ENCODE data around the gene FLNB. TPM values are rescaled to one million over a fixed set of nuclear protein-coding genes. Genes with fewer than 3 reads are reported as not detected.

Gene FLNB
- polyA plus RNA-seq, 4 donors: 137 to 335 (median 205) TPM

GRCh38 chr3:58073301-58074108, 65.3 kb downstream of the FLNB start:
- Histone ChIP-seq H3K4me1 (ENCODE audit: control insufficient read depth in 3 of 3, insufficient read depth in 2 of 3, low read depth in 1 of 3, low read length in 2 of 3) (peaks cover 0 to 46% (median 7%) of the 10 kb centered on the region in 3 donors), H3K36me3 (ENCODE audit: control insufficient read depth in 3 of 3, insufficient read depth in 2 of 3, low read depth in 1 of 3, low read length in 3 of 3) (peaks cover 4 to 27% (median 4%) of the 10 kb centered on the region in 3 donors), H3K9me3 (ENCODE audit: control insufficient read depth in 2 of 2, insufficient read depth in 1 of 2, low read depth in 1 of 2, low read length in 1 of 2) (no peaks in the 10 kb centered on the region), H3K4me3 (ENCODE audit: low read depth in 1 of 3, low read length in 3 of 3) (no peak overlapping the region), H3K27me3 (ENCODE audit: control insufficient read depth in 3 of 3, insufficient read depth in 3 of 3, low read length in 3 of 3) (no peaks in the 10 kb centered on the region), H3K27ac (ENCODE audit: low read depth in 1 of 3, low read length in 2 of 3) (peak overlapping the region in 2 of 3 donors; percentile 14 to 25)
- FAIRE-seq (no peak), DNase-seq (no peak)
- WGBS, 3 donors: 72 to 79% (median 77%) methylated on average over 8 of the region's 8 CpGs

GRCh38 chr3:58074116-58074715, 66.0 kb downstream of the FLNB start:
- no peaks in the 10 kb centered on the region for H3K9me3 ChIP-seq (ENCODE audit: control insufficient read depth in 2 of 2, insufficient read depth in 1 of 2, low read depth in 1 of 2, low read length in 1 of 2)
- WGBS, 3 donors: 66 to 75% (median 74%) methylated on average over 5 of the region's 5 CpGs
- FAIRE-seq: no peak
- H3K4me1 ChIP-seq (ENCODE audit: control insufficient read depth in 3 of 3, insufficient read depth in 2 of 3, low read depth in 1 of 3, low read length in 2 of 3): peaks cover 0 to 39% (median 5%) of the 10 kb centered on the region in 3 donors
- no peaks in the 10 kb centered on the region for H3K27me3 ChIP-seq (ENCODE audit: control insufficient read depth in 3 of 3, insufficient read depth in 3 of 3, low read length in 3 of 3)
- H3K36me3 ChIP-seq (ENCODE audit: control insufficient read depth in 3 of 3, insufficient read depth in 2 of 3, low read depth in 1 of 3, low read length in 3 of 3): peaks cover 5 to 31% (median 7%) of the 10 kb centered on the region in 3 donors
- H3K27ac ChIP-seq (ENCODE audit: low read depth in 1 of 3, low read length in 2 of 3): peak overlapping the region in 2 of 3 donors; percentile 14 to 25
- H3K4me3 ChIP-seq (ENCODE audit: low read depth in 1 of 3, low read length in 3 of 3): no peak overlapping the region
- DNase-seq: no peak

- H3K4me1 ChIP-seq (ENCODE audit: control insufficient read depth in 3 of 3, insufficient read depth in 2 of 3, low read depth in 1 of 3, low read length in 2 of 3): peaks cover 0 to 36% (median 5%) of the 10 kb centered on the region in 3 donors
Measured at GRCh38 chr3:58074997-58075396, 66.8 kb downstream of the FLNB start.

GRCh38 chr3:58077596-58078285, 69.5 kb downstream of the FLNB start:
- DNase-seq (no peak), FAIRE-seq (no peak)
- Histone ChIP-seq H3K4me3 (ENCODE audit: low read depth in 1 of 3, low read length in 3 of 3) (no peak overlapping the region), H3K27me3 (ENCODE audit: control insufficient read depth in 3 of 3, insufficient read depth in 3 of 3, low read length in 3 of 3) (no peaks in the 10 kb centered on the region), H3K36me3 (ENCODE audit: control insufficient read depth in 3 of 3, insufficient read depth in 2 of 3, low read depth in 1 of 3, low read length in 3 of 3) (peaks cover 7 to 41% (median 16%) of the 10 kb centered on the region in 3 donors), H3K4me1 (ENCODE audit: control insufficient read depth in 3 of 3, insufficient read depth in 2 of 3, low read depth in 1 of 3, low read length in 2 of 3) (peaks cover 0 to 19% (median 5%) of the 10 kb centered on the region in 3 donors), H3K27ac (ENCODE audit: low read depth in 1 of 3, low read length in 2 of 3) (no peak overlapping the region), H3K9me3 (ENCODE audit: control insufficient read depth in 2 of 2, insufficient read depth in 1 of 2, low read depth in 1 of 2, low read length in 1 of 2) (no peaks in the 10 kb centered on the region)

More at GRCh38 chr3:58074997-58075396, 66.8 kb downstream of the FLNB start:
- Histone ChIP-seq H3K9me3 (ENCODE audit: control insufficient read depth in 2 of 2, insufficient read depth in 1 of 2, low read depth in 1 of 2, low read length in 1 of 2) (no peaks in the 10 kb centered on the region), H3K27ac (ENCODE audit: low read depth in 1 of 3, low read length in 2 of 3) (no peak overlapping the region), H3K4me3 (ENCODE audit: low read depth in 1 of 3, low read length in 3 of 3) (no peak overlapping the region), H3K36me3 (ENCODE audit: control insufficient read depth in 3 of 3, insufficient read depth in 2 of 3, low read depth in 1 of 3, low read length in 3 of 3) (peaks cover 5 to 30% (median 10%) of the 10 kb centered on the region in 3 donors), H3K27me3 (ENCODE audit: control insufficient read depth in 3 of 3, insufficient read depth in 3 of 3, low read length in 3 of 3) (no peaks in the 10 kb centered on the region)
- FAIRE-seq (no peak), DNase-seq (no peak)
- WGBS, 3 donors: 44 to 64% (median 49%) methylated on average over 2 of the region's 2 CpGs

- DNase-seq (no peak), FAIRE-seq (no peak)
- Histone ChIP-seq H3K4me1 (ENCODE audit: control insufficient read depth in 3 of 3, insufficient read depth in 2 of 3, low read depth in 1 of 3, low read length in 2 of 3) (peaks cover 0 to 12% (median 5%) of the 10 kb centered on the region in 3 donors), H3K36me3 (ENCODE audit: control insufficient read depth in 3 of 3, insufficient read depth in 2 of 3, low read depth in 1 of 3, low read length in 3 of 3) (peaks cover 7 to 42% (median 16%) of the 10 kb centered on the region in 3 donors), H3K27me3 (ENCODE audit: control insufficient read depth in 3 of 3, insufficient read depth in 3 of 3, low read length in 3 of 3) (no peaks in the 10 kb centered on the region), H3K4me3 (ENCODE audit: low read depth in 1 of 3, low read length in 3 of 3) (no peak overlapping the region), H3K9me3 (ENCODE audit: control insufficient read depth in 2 of 2, insufficient read depth in 1 of 2, low read depth in 1 of 2, low read length in 1 of 2) (no peaks in the 10 kb centered on the region), H3K27ac (ENCODE audit: low read depth in 1 of 3, low read length in 2 of 3) (no peak overlapping the region)
- WGBS, 3 donors: 88 to 94% (median 89%) methylated on average over 4 of the region's 4 CpGs
Measured at GRCh38 chr3:58078610-58079009, 70.4 kb downstream of the FLNB start.

GRCh38 chr3:58079773-58080172, 71.6 kb downstream of the FLNB start:
- peaks cover 7 to 44% (median 18%) of the 10 kb centered on the region in 3 donors for H3K36me3 ChIP-seq (ENCODE audit: control insufficient read depth in 3 of 3, insufficient read depth in 2 of 3, low read depth in 1 of 3, low read length in 3 of 3)
- no peak for FAIRE-seq

GRCh38 chr3:58082047-58082446, 73.8 kb downstream of the FLNB start:
- WGBS, 3 donors: 43 to 84% (median 83%) methylated on average over 7 of the region's 7 CpGs

More at GRCh38 chr3:58079773-58080172, 71.6 kb downstream of the FLNB start:
- Histone ChIP-seq H3K27ac (ENCODE audit: low read depth in 1 of 3, low read length in 2 of 3) (no peak overlapping the region), H3K27me3 (ENCODE audit: control insufficient read depth in 3 of 3, insufficient read depth in 3 of 3, low read length in 3 of 3) (no peaks in the 10 kb centered on the region), H3K4me3 (ENCODE audit: low read depth in 1 of 3, low read length in 3 of 3) (no peak overlapping the region), H3K4me1 (ENCODE audit: control insufficient read depth in 3 of 3, insufficient read depth in 2 of 3, low read depth in 1 of 3, low read length in 2 of 3) (peaks cover 0 to 2% (median 0%) of the 10 kb centered on the region in 3 donors), H3K9me3 (ENCODE audit: control insufficient read depth in 2 of 2, insufficient read depth in 1 of 2, low read depth in 1 of 2, low read length in 1 of 2) (no peaks in the 10 kb centered on the region)
- no peak for DNase-seq
- WGBS, 3 donors: 90 to 96% (median 90%) methylated on average over 9 of the region's 9 CpGs

GRCh38 chr3:58084166-58084565, 75.9 kb downstream of the FLNB start:
- 62 to 72% (median 70%) methylated on average over 3 to 4 of the region's 4 CpGs for WGBS, 3 donors
- Histone ChIP-seq H3K4me1 (ENCODE audit: control insufficient read depth in 3 of 3, insufficient read depth in 2 of 3, low read depth in 1 of 3, low read length in 2 of 3) (peaks cover 0 to 6% (median 0%) of the 10 kb centered on the region in 3 donors), H3K27me3 (ENCODE audit: control insufficient read depth in 3 of 3, insufficient read depth in 3 of 3, low read length in 3 of 3) (no peaks in the 10 kb centered on the region), H3K27ac (ENCODE audit: low read depth in 1 of 3, low read length in 2 of 3) (no peak overlapping the region), H3K9me3 (ENCODE audit: control insufficient read depth in 2 of 2, insufficient read depth in 1 of 2, low read depth in 1 of 2, low read length in 1 of 2) (no peaks in the 10 kb centered on the region), H3K36me3 (ENCODE audit: control insufficient read depth in 3 of 3, insufficient read depth in 2 of 3, low read depth in 1 of 3, low read length in 3 of 3) (peaks cover 2 to 53% (median 17%) of the 10 kb centered on the region in 3 donors), H3K4me3 (ENCODE audit: low read depth in 1 of 3, low read length in 3 of 3) (no peak overlapping the region)
- DNase-seq (no peak), FAIRE-seq (no peak)

More at GRCh38 chr3:58082047-58082446, 73.8 kb downstream of the FLNB start:
- H3K4me3 ChIP-seq (ENCODE audit: low read depth in 1 of 3, low read length in 3 of 3): no peak overlapping the region
- H3K36me3 ChIP-seq (ENCODE audit: control insufficient read depth in 3 of 3, insufficient read depth in 2 of 3, low read depth in 1 of 3, low read length in 3 of 3): peaks cover 7 to 45% (median 20%) of the 10 kb centered on the region in 3 donors
- H3K9me3 ChIP-seq (ENCODE audit: control insufficient read depth in 2 of 2, insufficient read depth in 1 of 2, low read depth in 1 of 2, low read length in 1 of 2): no peaks in the 10 kb centered on the region
- peaks cover 0 to 6% (median 0%) of the 10 kb centered on the region in 3 donors for H3K4me1 ChIP-seq (ENCODE audit: control insufficient read depth in 3 of 3, insufficient read depth in 2 of 3, low read depth in 1 of 3, low read length in 2 of 3)
- H3K27me3 ChIP-seq (ENCODE audit: control insufficient read depth in 3 of 3, insufficient read depth in 3 of 3, low read length in 3 of 3): no peaks in the 10 kb centered on the region
- DNase-seq (no peak), FAIRE-seq (no peak)
- H3K27ac ChIP-seq (ENCODE audit: low read depth in 1 of 3, low read length in 2 of 3): peak overlapping the region in 1 of 3 donors; percentile 0
